ENCODE results near the gene DIRAS2.

DNA sequence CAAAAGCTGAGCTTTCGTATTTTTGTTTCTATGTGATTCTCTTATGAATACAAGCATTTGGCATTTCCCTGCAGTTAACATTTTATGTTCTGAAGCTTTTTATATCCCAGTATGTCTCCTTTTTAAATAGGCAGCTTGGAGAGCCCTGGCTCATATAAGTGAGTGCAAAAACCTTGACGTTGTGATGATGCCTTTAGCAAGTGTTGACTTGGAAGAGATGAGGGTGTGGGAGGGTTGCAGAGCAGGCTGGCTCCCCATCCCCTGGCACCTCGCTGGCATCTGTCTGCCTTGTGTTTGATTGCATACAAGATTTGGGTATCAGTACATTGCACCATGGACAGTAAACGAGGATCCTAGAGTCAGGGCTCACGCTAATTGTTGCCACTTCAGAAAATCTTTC is 42.1 kb upstream of the DIRAS2 start:
- TF ChIP-seq POLR2A (IDR thresholded peaks at IDR 0.05) (no peak), CTCF (IDR thresholded peaks at IDR 0.05) (no peak)
